SU-DHL-6 (cell line): ENCODE data around the gene MOSPD2.

Experiments
- H2AFZ ChIP-seq: fragments of 200-600 bp; sonication (generic); 2 replicates; pipeline ENCODE4 v1.6.1; 2014; ENCODE audit warnings: low read depth, mild to moderate bottlenecking, moderate library complexity, mixed read lengths, antibody characterized with exemption, low read length; ENCODE audit not compliant: severe bottlenecking
- H3F3A ChIP-seq: fragments of 200-600 bp; shearing (Covaris generic); 2 replicates; pipeline ENCODE4 v1.6.0; 2016; ENCODE audit warnings: antibody characterized with exemption, mild to moderate bottlenecking; ENCODE audit not compliant: insufficient read depth
- H3K27ac ChIP-seq: fragments of 200-600 bp; sonication (generic); 2 replicates; pipeline ENCODE4 v1.5.1; 2016; ENCODE audit warnings: low read depth, mild to moderate bottlenecking, low read length, moderate library complexity, mixed read lengths
- H3K27me3 ChIP-seq: fragments of 200-600 bp; sonication (generic), shearing (Covaris generic); 2 replicates; pipeline ENCODE4 v1.6.0; 2014; ENCODE audit warnings: mild to moderate bottlenecking, low read length
- H3K36me3 ChIP-seq: fragments of 200-600 bp; sonication (generic); 2 replicates; pipeline ENCODE4 v1.6.1; 2014; ENCODE audit warnings: mild to moderate bottlenecking, low read length, mixed read lengths
- H3K4me2 ChIP-seq: fragments of 300-600, 200-600 bp; shearing (Covaris generic), sonication (generic); 2 replicates; pipeline ENCODE4 v1.6.0; 2014; ENCODE audit warnings: low read length, low read depth, mild to moderate bottlenecking; ENCODE audit not compliant: poor library complexity, severe bottlenecking
- H3K4me3 ChIP-seq: fragments of 200-600 bp; sonication (generic); 2 replicates; pipeline ENCODE4 v1.5.1; 2014; ENCODE audit warnings: antibody characterized with exemption, low read length, mild to moderate bottlenecking, mixed read lengths; ENCODE audit not compliant: insufficient read depth, poor library complexity, severe bottlenecking
- H3K79me2 ChIP-seq: fragments of 200-600 bp; sonication (generic); 2 replicates; pipeline ENCODE4 v1.6.1; 2014; ENCODE audit warnings: mild to moderate bottlenecking, low read length, moderate library complexity; ENCODE audit not compliant: insufficient read depth
- H3K9ac ChIP-seq: fragments of 200-600 bp; sonication (generic); 2 replicates; pipeline ENCODE4 v1.7.0; 2014; ENCODE audit warnings: mild to moderate bottlenecking, low read length
- H3K9me2 ChIP-seq: fragments of 200-600 bp; sonication (generic); replicated peaks from 2 replicates; pipeline ENCODE4 v1.6.1; 2014; ENCODE audit warnings: low read length; ENCODE audit not compliant: insufficient read depth
- H3K9me3 ChIP-seq: fragments of 200-600 bp; sonication (generic); 2 replicates; pipeline ENCODE4 v1.6.1; 2014; ENCODE audit warnings: low read length, mixed read lengths; ENCODE audit not compliant: insufficient read depth
- H4K20me1 ChIP-seq: fragments of 200-600 bp; sonication (generic); 2 replicates; pipeline ENCODE4 v1.6.1; 2014; ENCODE audit warnings: low read depth, mild to moderate bottlenecking, antibody characterized with exemption, low read length, moderate library complexity, mixed read lengths
- CTCF ChIP-seq: fragments of 200-600 bp; sonication (generic); IDR thresholded peaks from one replicate; pipeline ENCODE4 v1.5.1; 2017; ENCODE audit warnings: antibody characterized with exemption, mild to moderate bottlenecking, low read length, moderate library complexity; ENCODE audit not compliant: insufficient read depth, poor library complexity, severe bottlenecking
- EZH2phosphoT487 ChIP-seq: fragments of 200-600 bp; sonication (generic), shearing (Covaris generic); conservative IDR thresholded peaks from 2 replicates; pipeline ENCODE4 v1.6.1; 2018; ENCODE audit warnings: mild to moderate bottlenecking, antibody characterized with exemption, low read length, moderate library complexity, mixed read lengths

MOSPD2 gene

GRCh38 chrX:14883826-14884225, 10.6 kb downstream of the MOSPD2 start:
- Histone ChIP-seq H4K20me1 (no peaks in the 10 kb centered on the region), H3K9me2 (no peaks in the 10 kb centered on the region), H3K4me2 (no peak overlapping the region), H3K27ac (no peak overlapping the region), H3K36me3 (no peaks in the 10 kb centered on the region), H3K27me3 (no peaks in the 10 kb centered on the region), H3F3A (no peaks in the 10 kb centered on the region), H3K9me3 (no peaks in the 10 kb centered on the region), H2AFZ (no peak overlapping the region), H3K4me3 (no peak overlapping the region), H3K79me2 (peaks cover 5% of the 10 kb centered on the region; the same call in 1 of the 2 replicates), H3K9ac (no peak overlapping the region)
- TF ChIP-seq EZH2phosphoT487 (no peak), CTCF (no peak)

GRCh38 chrX:14884714-14885113, 11.5 kb downstream of the MOSPD2 start:
- H3F3A ChIP-seq = no peaks in the 10 kb centered on the region
- peaks cover 5% of the 10 kb centered on the region; the same call in 1 of the 2 replicates for H3K79me2 ChIP-seq
- H4K20me1 ChIP-seq = no peaks in the 10 kb centered on the region
- H3K27ac ChIP-seq = no peak overlapping the region
- H3K27me3 ChIP-seq = no peaks in the 10 kb centered on the region
- H3K36me3 ChIP-seq = no peaks in the 10 kb centered on the region
- no peaks in the 10 kb centered on the region for H3K9me3 ChIP-seq
- H2AFZ ChIP-seq = no peak overlapping the region
- no peak overlapping the region for H3K4me3 ChIP-seq
- H3K4me2 ChIP-seq = no peak overlapping the region
- H3K9me2 ChIP-seq = no peaks in the 10 kb centered on the region
- H3K9ac ChIP-seq = no peak overlapping the region
- TF ChIP-seq EZH2phosphoT487 (no peak), CTCF (no peak)

GRCh38 chrX:14886252-14886651, 13.0 kb downstream of the MOSPD2 start:
- no peaks in the 10 kb centered on the region for H3K36me3 ChIP-seq
- H3K9me2 ChIP-seq = no peaks in the 10 kb centered on the region
- TF ChIP-seq EZH2phosphoT487 = no peak
- no peak for TF ChIP-seq CTCF
- H3K9me3 ChIP-seq = no peaks in the 10 kb centered on the region
- H4K20me1 ChIP-seq = no peaks in the 10 kb centered on the region
- no peak overlapping the region for H3K27ac ChIP-seq
- H3K4me3 ChIP-seq = no peak overlapping the region
- no peak overlapping the region for H2AFZ ChIP-seq
- H3K79me2 ChIP-seq = no peaks in the 10 kb centered on the region
- no peaks in the 10 kb centered on the region for H3K27me3 ChIP-seq
- no peak overlapping the region for H3K9ac ChIP-seq
- no peaks in the 10 kb centered on the region for H3F3A ChIP-seq
- no peak overlapping the region for H3K4me2 ChIP-seq
